SK-N-SH (cell line): ENCODE measurements around the gene CHDH. TPM values are rescaled to one million over a fixed set of nuclear protein-coding genes. Genes with fewer than 3 reads are reported as not detected.

Experiments
- CTCF ChIA-PET: fragments of 300-600, 350-600 bp; formaldehyde crosslinking; extraction: SDS; loops from one replicate; lab custom pipeline; 2021; lab: Yijun Ruan, JAX
- POLR2A ChIA-PET: fragments of 350-600 bp; sonication (Branson Sonifier 250); formaldehyde crosslinking; extraction: SDS; loops from one replicate; lab custom pipeline; 2020; ENCODE audit warnings: antibody characterized with exemption, inconsistent platforms; lab: Yijun Ruan, JAX
- DNase-seq: peaks from one replicate; pipeline ENCODE4 v3.0.0; 2012
- H2AFZ ChIP-seq: fragments of 200-600 bp; sonication (generic); 2 replicates; pipeline ENCODE4 v1.8.1; 2016; ENCODE audit warnings: antibody characterized with exemption, mild to moderate bottlenecking, low read depth
- H3F3A ChIP-seq: fragments of 200-600 bp; sonication (generic); replicated peaks from 2 replicates; pipeline ENCODE3; 2016; ENCODE audit warnings: antibody characterized with exemption, mild to moderate bottlenecking; ENCODE audit not compliant: insufficient read depth
- H3K27ac ChIP-seq, 2 experiments: fragments of 200-500 bp in 1 of 2; fragments of 200-600 bp in 1 of 2; sonication (Bioruptor generic) in 1 of 2; sonication (generic), shearing (Covaris generic) in 1 of 2; 2 replicates each; pipeline versions ENCODE4 v1.5.1 to v1.6.1; 2014 to 2016; ENCODE audit warnings: low read depth in 2 of 2, inconsistent platforms in 1 of 2, low read length in 1 of 2, mild to moderate bottlenecking in 1 of 2, mixed read lengths in 1 of 2
- H3K27me3 ChIP-seq: fragments of 200-600 bp; sonication (generic), shearing (Covaris generic); 2 replicates; pipeline ENCODE4 v1.6.1; 2016; ENCODE audit warnings: mixed run types; ENCODE audit not compliant: insufficient read depth
- H3K36me3 ChIP-seq, 2 experiments: fragments of 200-500 bp in 1 of 2; fragments of 200-600 bp in 1 of 2; sonication (Bioruptor generic) in 1 of 2; sonication (generic) in 1 of 2; replicated peaks in 1 of 2; 2 replicates each; pipeline versions ENCODE3 to v1.5.1; 2014 to 2016; ENCODE audit warnings: low read length in 1 of 2, mild to moderate bottlenecking in 1 of 2; ENCODE audit not compliant: insufficient read depth in 2 of 2, control insufficient read depth in 1 of 2
- H3K4me1 ChIP-seq, 2 experiments: fragments of 200-500 bp in 1 of 2; fragments of 200-600 bp in 1 of 2; sonication (Bioruptor generic) in 1 of 2; sonication (generic), shearing (Covaris generic) in 1 of 2; 2 replicates each; pipeline versions ENCODE4 v1.5.1 to v1.6.1; 2014 to 2016; ENCODE audit warnings: low read depth in 1 of 2, low read length in 1 of 2, mixed run types in 1 of 2; ENCODE audit not compliant: insufficient read depth in 2 of 2, control insufficient read depth in 1 of 2
- H3K4me2 ChIP-seq: fragments of 200-600 bp; sonication (generic), shearing (Covaris generic); 2 replicates; pipeline ENCODE4 v1.6.1; 2017; ENCODE audit warnings: mixed run types
- H3K4me3 ChIP-seq, 2 experiments: fragments of 200-500 bp in 1 of 2; fragments of 200-600 bp in 1 of 2; sonication (Bioruptor generic) in 1 of 2; sonication (generic), shearing (Covaris generic) in 1 of 2; 2 replicates each; pipeline versions ENCODE4 v1.5.1 to v1.8.1; 2014 to 2016; ENCODE audit warnings: low read depth in 2 of 2, inconsistent platforms in 1 of 2, low read length in 1 of 2, mild to moderate bottlenecking in 1 of 2, mixed read lengths in 1 of 2, moderate library complexity in 1 of 2
- H3K79me2 ChIP-seq: fragments of 200-600 bp; sonication (generic); 2 replicates; pipeline ENCODE4 v1.8.1; 2017; ENCODE audit warnings: mild to moderate bottlenecking; ENCODE audit not compliant: insufficient read depth
- H3K9ac ChIP-seq: fragments of 200-600 bp; sonication (generic); 2 replicates; pipeline ENCODE4 v1.6.1; 2017; ENCODE audit warnings: mixed run types
- H3K9me2 ChIP-seq: fragments of 200-600 bp; sonication (generic); 2 replicates; pipeline ENCODE4 v1.6.1; 2017; ENCODE audit warnings: mixed run types
- H3K9me3 ChIP-seq: fragments of 200-600 bp; sonication (generic); 2 replicates; pipeline ENCODE4 v1.6.1; 2017; ENCODE audit warnings: mixed run types, mild to moderate bottlenecking, moderate library complexity
- H4K20me1 ChIP-seq: fragments of 200-600 bp; sonication (generic); 2 replicates; pipeline ENCODE4 v1.6.1; 2017; ENCODE audit warnings: mild to moderate bottlenecking, mixed run types; ENCODE audit not compliant: insufficient read depth
- CHD2 ChIP-seq: fragments of 150-350 bp; IDR thresholded peaks from 2 replicates; pipeline ENCODE4 v1.6.1; 2018; ENCODE audit warnings: low read length; ENCODE audit not compliant: partially characterized antibody
- EP300 ChIP-seq, 2 experiments: IDR thresholded peaks; 2 replicates each; pipeline versions ENCODE4 v1.4.0 to v1.6.1; 2012; ENCODE audit warnings: borderline replicate concordance in 1 of 2, low read depth in 1 of 2, low read length in 1 of 2
- FOXM1 ChIP-seq: IDR thresholded peaks from 2 replicates; pipeline ENCODE4 v1.4.0; 2012; ENCODE audit warnings: low read depth, mild to moderate bottlenecking
- IRF3 ChIP-seq: fragments of 150-350 bp; IDR thresholded peaks from 2 replicates; pipeline ENCODE4 v1.6.1; 2016; ENCODE audit warnings: mild to moderate bottlenecking, low read depth, low read length
- JUND ChIP-seq: IDR thresholded peaks from 2 replicates; pipeline ENCODE4 v1.4.0; 2012
- PBX3 ChIP-seq: IDR thresholded peaks from 2 replicates; pipeline ENCODE4; 2012
- RCOR1 ChIP-seq: fragments of 150-350 bp; IDR thresholded peaks from 2 replicates; pipeline ENCODE4 v1.6.1; 2017; ENCODE audit warnings: antibody characterized with exemption, low read length
- REST ChIP-seq: IDR thresholded peaks from 2 replicates; pipeline ENCODE4 v1.6.1; 2012; ENCODE audit warnings: mild to moderate bottlenecking, low read depth, low read length, moderate library complexity
- SIN3A ChIP-seq: IDR thresholded peaks from 2 replicates; pipeline ENCODE4 v1.6.1; 2012; ENCODE audit warnings: low read depth, mild to moderate bottlenecking, low read length, moderate library complexity, borderline replicate concordance
- TAF1 ChIP-seq: IDR thresholded peaks from 2 replicates; pipeline ENCODE4 v1.6.1; 2012; ENCODE audit warnings: low read depth, mild to moderate bottlenecking, low read length, moderate library complexity, borderline replicate concordance
- TEAD4 ChIP-seq: IDR thresholded peaks from 2 replicates; pipeline ENCODE4 v1.4.0; 2012; ENCODE audit warnings: mild to moderate bottlenecking, borderline replicate concordance; ENCODE audit not compliant: insufficient read depth
- USF2 ChIP-seq: fragments of 150-350 bp; IDR thresholded peaks from 2 replicates; pipeline ENCODE4 v1.6.1; 2017; ENCODE audit warnings: antibody characterized with exemption, low read length, low read depth, borderline replicate concordance
- WGBS: methylation state at CpG from one replicate; pipeline ENCODE4 v1.1.6; 2017; ENCODE audit warnings: low lambda C conversion rate; 5-methylcytosine and 5-hydroxymethylcytosine counted together
- polyA plus RNA-seq, 3 experiments: library from polyadenylated mRNA; depleted of rRNA; stranded (reverse); fragments of >200 nt; gene quantifications; 2 replicates each; pipeline ENCODE4 v1.2.3, GENCODE V29; 2012

Gene CHDH
- polyA plus RNA-seq, 1 of the 3 experiments (the other 2 are of a cell fraction), result 0.33 TPM

- Histone ChIP-seq H3K79me2 (no peaks in the 10 kb centered on the region), H3F3A (no peaks in the 10 kb centered on the region), H3K9me2 (no peaks in the 10 kb centered on the region), H3K9ac (no peak overlapping the region), H4K20me1 (no peaks in the 10 kb centered on the region), H3K27me3 (peaks cover 12% of the 10 kb centered on the region), H3K27ac (no peak overlapping the region), H3K4me3 (no peak overlapping the region), H3K4me2 (no peak overlapping the region), H3K9me3 (no peaks in the 10 kb centered on the region), H2AFZ (no peak overlapping the region), H3K36me3 (no peaks in the 10 kb centered on the region), H3K4me1 (peaks cover 0 to 8% of the 10 kb centered on the region in 2 experiments; a peak in 1 of 4 replicates)
- WGBS, result 79% methylated on average over 5 of the region's 5 CpGs
- no peak for DNase-seq
- ChIA-PET CTCF (interaction anchor here (0.7 to 1.8 kb wide), 3 partner anchors 9 to 476 kb away, joined by 3 to 4 read pairs (median 3); no protein-coding TSS in a partner anchor), POLR2A (no interaction called here)
- no peak for TF ChIP-seq USF2
- TF ChIP-seq JUND, result no peak
- no peak for TF ChIP-seq REST
- no peak for TF ChIP-seq TAF1
- TF ChIP-seq TEAD4, result no peak
- no peak for TF ChIP-seq EP300 (IDR thresholded peaks at IDR 0.05; ENCODE audit: borderline replicate concordance in 1 of 2, low read depth in 1 of 2, low read length in 1 of 2)
- TF ChIP-seq FOXM1, result no peak
- TF ChIP-seq RCOR1, result no peak
Measured at GRCh38 chr3:53850895-53851294, 4.7 kb upstream of the CHDH start.

GRCh38 chr3:53849916-53850315 is 3.7 kb upstream of the CHDH start:
- POLR2A ChIA-PET, result no interaction called here
- H3K4me3 ChIP-seq, result no peak overlapping the region

More at GRCh38 chr3:53849916-53850315, 3.7 kb upstream of the CHDH start:
- H4K20me1 ChIP-seq, result no peaks in the 10 kb centered on the region
- CTCF ChIA-PET, result interaction anchor here (1.8 kb wide), 1 partner anchor 475 kb away, joined by 4 read pairs; no protein-coding TSS in a partner anchor
- H3K27me3 ChIP-seq, result peaks cover 21% of the 10 kb centered on the region
- H3K36me3 ChIP-seq, result no peaks in the 10 kb centered on the region
- no peaks in the 10 kb centered on the region for H3K9me3 ChIP-seq
- H3K9me2 ChIP-seq, result no peaks in the 10 kb centered on the region
- no peaks in the 10 kb centered on the region for H3K79me2 ChIP-seq
- H3K9ac ChIP-seq, result no peak overlapping the region
- no peak overlapping the region for H2AFZ ChIP-seq
- no peak overlapping the region for H3K4me2 ChIP-seq
- TF ChIP-seq CHD2, result no peak
- TF ChIP-seq SIN3A, result no peak
- TF ChIP-seq IRF3, result no peak
- TF ChIP-seq PBX3, result no peak
- WGBS, result 86% methylated on average over 7 of the region's 7 CpGs
- no peak overlapping the region for H3K27ac ChIP-seq
- no peak for DNase-seq
- H3K4me1 ChIP-seq, result peaks cover 0 to 8% of the 10 kb centered on the region in 2 experiments; a peak in 1 of 4 replicates
- H3F3A ChIP-seq, result no peaks in the 10 kb centered on the region
